ENCODE data around the gene MAPK8IP3.

The MAPK8IP3 gene

GRCh38 chr16:1777375-1778199 lies 71.6 kb downstream of the MAPK8IP3 start:
- no peak for DNase-seq
- Histone ChIP-seq H3K27me3 (no peaks in the 10 kb centered on the region), H3K9me3 (no peaks in the 10 kb centered on the region), H3K36me3 (peaks cover 9% of the 10 kb centered on the region), H3K4me1 (no peaks in the 10 kb centered on the region), H3K4me3 (ENCODE audit: low read depth, low read length) (no peak overlapping the region)
- TF ChIP-seq CTCF (IDR thresholded peaks at IDR 0.05; ENCODE audit: low read depth, low read length) = no peak

- H3K9me3 ChIP-seq = no peaks in the 10 kb centered on the region
- no peaks in the 10 kb centered on the region for H3K4me1 ChIP-seq
- peaks cover 9% of the 10 kb centered on the region for H3K36me3 ChIP-seq
- no peaks in the 10 kb centered on the region for H3K27me3 ChIP-seq
- TF ChIP-seq CTCF (IDR thresholded peaks at IDR 0.05; ENCODE audit: low read depth, low read length) = no peak
- H3K4me3 ChIP-seq (ENCODE audit: low read depth, low read length) = no peak overlapping the region
- DNase-seq = no peak
These were observed 72.5 kb downstream of the MAPK8IP3 start for GRCh38 chr16:1778200-1779179.

DNA sequence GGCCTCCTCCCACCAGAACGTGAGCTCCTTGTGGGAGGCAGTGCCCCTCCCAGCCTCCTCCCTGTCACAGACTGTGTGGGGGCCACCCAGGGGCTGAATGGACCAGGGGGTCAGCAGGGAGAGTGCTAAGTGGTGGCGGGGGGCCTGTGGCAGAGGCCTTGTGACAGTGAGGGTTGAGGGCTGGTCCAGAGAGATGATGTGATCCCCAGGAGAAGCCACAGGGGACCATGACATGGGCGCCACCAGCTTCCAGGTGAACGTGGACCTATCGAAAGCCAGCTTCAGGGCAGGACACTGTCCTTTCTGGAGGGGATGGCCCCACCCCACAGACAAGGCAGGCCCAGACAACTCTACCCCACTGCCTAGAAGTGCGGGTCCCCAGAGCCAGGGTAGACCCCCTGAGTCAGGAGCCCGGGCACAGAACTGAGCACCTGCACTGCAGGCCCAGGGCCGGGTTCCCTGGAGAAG lies 73.3 kb downstream of the MAPK8IP3 start:
- Histone ChIP-seq H3K4me3 (ENCODE audit: low read depth, low read length) (no peak overlapping the region), H3K36me3 (peaks cover 9% of the 10 kb centered on the region), H3K27me3 (no peaks in the 10 kb centered on the region), H3K9me3 (no peaks in the 10 kb centered on the region), H3K4me1 (no peaks in the 10 kb centered on the region)
- TF ChIP-seq CTCF (IDR thresholded peaks at IDR 0.05; ENCODE audit: low read depth, low read length) = no peak
- no peak for DNase-seq

- DNase-seq = peak; percentile 14
- TF ChIP-seq CTCF (IDR thresholded peaks at IDR 0.05; ENCODE audit: low read depth, low read length) = no peak
- Histone ChIP-seq H3K9me3 (no peaks in the 10 kb centered on the region), H3K4me1 (no peaks in the 10 kb centered on the region), H3K36me3 (peaks cover 9% of the 10 kb centered on the region), H3K27me3 (no peaks in the 10 kb centered on the region), H3K4me3 (ENCODE audit: low read depth, low read length) (no peak overlapping the region)
These were observed 74.0 kb downstream of the MAPK8IP3 start for GRCh38 chr16:1779741-1780676.

DNA sequence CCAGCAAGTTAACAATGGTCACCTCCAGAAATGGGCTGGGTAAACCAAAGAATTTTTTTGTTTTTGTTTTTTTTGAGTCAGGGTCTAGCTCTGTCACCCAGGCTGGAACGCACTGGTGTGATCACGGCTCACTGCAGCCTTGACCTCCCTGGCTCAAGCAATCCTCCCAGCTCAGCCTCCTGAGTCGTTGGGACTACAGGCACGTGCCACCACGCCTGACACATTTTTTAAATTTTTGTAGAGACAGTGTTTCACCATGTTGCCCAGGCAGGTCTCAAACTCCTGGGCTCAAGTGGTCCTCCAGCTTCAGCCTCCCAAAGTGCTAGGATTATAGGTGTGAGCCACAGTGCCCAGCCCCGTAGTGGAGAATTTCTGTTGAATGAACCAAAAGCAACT lies 74.7 kb downstream of the MAPK8IP3 start:
- no peak for DNase-seq
- Histone ChIP-seq H3K27me3 (no peaks in the 10 kb centered on the region), H3K4me3 (ENCODE audit: low read depth, low read length) (no peak overlapping the region), H3K9me3 (no peaks in the 10 kb centered on the region), H3K4me1 (no peaks in the 10 kb centered on the region), H3K36me3 (peaks cover 9% of the 10 kb centered on the region)
- no peak for TF ChIP-seq CTCF (IDR thresholded peaks at IDR 0.05; ENCODE audit: low read depth, low read length)
